ENCODE results near the gene TTLL6.
"Not testable (repeated sequence)": the region's sequence is repeated elsewhere in the genome, so short reads cannot be mapped to it uniquely, and the experiment has no call there.

TTLL6 gene

DNA sequence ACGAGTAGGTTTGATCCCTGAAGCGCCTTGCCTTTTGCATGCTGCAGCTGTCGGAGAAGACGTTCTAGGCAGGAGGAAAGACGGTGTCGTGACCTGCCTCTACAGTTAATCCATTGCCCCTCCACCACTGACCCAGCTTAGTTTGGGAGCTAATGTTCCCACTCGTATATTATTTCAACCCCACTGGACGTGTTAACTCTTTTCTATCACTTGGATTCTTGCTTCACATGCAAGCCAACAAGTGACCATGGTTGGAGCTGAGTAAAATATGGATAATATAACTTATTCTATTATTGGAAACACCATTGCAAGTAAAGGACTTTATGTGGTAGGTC, 14.5 kb upstream of the TTLL6 start:
- peak overlapping the region; percentile 99 for H3K4me3 ChIP-seq (ENCODE audit: low read depth, low read length)
- TF ChIP-seq, protein P1, sequence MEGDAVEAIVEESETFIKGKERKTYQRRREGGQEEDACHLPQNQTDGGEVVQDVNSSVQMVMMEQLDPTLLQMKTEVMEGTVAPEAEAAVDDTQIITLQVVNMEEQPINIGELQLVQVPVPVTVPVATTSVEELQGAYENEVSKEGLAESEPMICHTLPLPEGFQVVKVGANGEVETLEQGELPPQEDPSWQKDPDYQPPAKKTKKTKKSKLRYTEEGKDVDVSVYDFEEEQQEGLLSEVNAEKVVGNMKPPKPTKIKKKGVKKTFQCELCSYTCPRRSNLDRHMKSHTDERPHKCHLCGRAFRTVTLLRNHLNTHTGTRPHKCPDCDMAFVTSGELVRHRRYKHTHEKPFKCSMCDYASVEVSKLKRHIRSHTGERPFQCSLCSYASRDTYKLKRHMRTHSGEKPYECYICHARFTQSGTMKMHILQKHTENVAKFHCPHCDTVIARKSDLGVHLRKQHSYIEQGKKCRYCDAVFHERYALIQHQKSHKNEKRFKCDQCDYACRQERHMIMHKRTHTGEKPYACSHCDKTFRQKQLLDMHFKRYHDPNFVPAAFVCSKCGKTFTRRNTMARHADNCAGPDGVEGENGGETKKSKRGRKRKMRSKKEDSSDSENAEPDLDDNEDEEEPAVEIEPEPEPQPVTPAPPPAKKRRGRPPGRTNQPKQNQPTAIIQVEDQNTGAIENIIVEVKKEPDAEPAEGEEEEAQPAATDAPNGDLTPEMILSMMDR (conservative IDR thresholded peaks at IDR 0.05; ENCODE audit: low read depth, low read length): no peak
- DNase-seq (ENCODE audit: low read depth): no peak

GRCh38 chr17:48830840-48831548, 14.0 kb upstream of the TTLL6 start, which contains the start of gene CALCOCO2:
Gene CALCOCO2, plus strand, starts transcription at chr17:48831035. Its CDS starts 10,673 bp downstream, at chr17:48841708.
- peak within 1 kb of the TSS; percentile 99 for H3K4me3 ChIP-seq (ENCODE audit: low read depth, low read length)
- peak; percentile 94 for DNase-seq (ENCODE audit: low read depth)
- TF ChIP-seq, protein P1 (conservative IDR thresholded peaks at IDR 0.05; ENCODE audit: low read depth, low read length): no peak

- no peak for DNase-seq (ENCODE audit: low read depth)
- H3K4me3 ChIP-seq (ENCODE audit: low read depth, low read length): no peak overlapping the region
- TF ChIP-seq, protein P1 (conservative IDR thresholded peaks at IDR 0.05; ENCODE audit: low read depth, low read length): no peak
These were observed 8.7 kb upstream of the TTLL6 start for GRCh38 chr17:48825446-48826381.

GRCh38 chr17:48820936-48821335, 3.9 kb upstream of the TTLL6 start:
- not testable (repeated sequence) for H3K4me3 ChIP-seq (ENCODE audit: low read depth, low read length); DNase-seq (ENCODE audit: low read depth)

DNA sequence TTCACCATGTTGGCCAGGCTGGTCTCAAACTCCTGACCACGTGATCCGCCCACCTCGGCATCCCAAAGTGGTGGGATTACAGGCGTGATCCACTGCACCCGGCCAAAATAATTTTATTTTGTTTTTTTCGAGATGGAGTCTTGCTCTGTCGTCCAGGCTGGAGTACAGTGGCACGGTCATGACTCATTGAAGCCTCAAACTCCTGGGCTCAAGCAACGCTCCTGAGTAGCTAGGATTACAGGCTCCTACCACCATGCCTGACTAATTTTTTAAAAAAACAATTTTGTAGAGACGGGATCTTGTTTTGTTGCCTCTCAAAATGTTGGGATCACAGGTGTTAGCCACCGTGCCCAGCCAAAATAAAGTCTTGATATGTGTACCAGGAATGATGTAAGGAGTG, 2.4 kb upstream of the TTLL6 start:
- TF ChIP-seq, protein P1 (conservative IDR thresholded peaks at IDR 0.05; ENCODE audit: low read depth, low read length): no peak
- no peak for DNase-seq (ENCODE audit: low read depth)
- no peak overlapping the region for H3K4me3 ChIP-seq (ENCODE audit: low read depth, low read length)

GRCh38 chr17:48818361-48818841, 1.4 kb upstream of the TTLL6 start:
- H3K4me3 ChIP-seq (ENCODE audit: low read depth, low read length): no peak overlapping the region
- no peak for DNase-seq (ENCODE audit: low read depth)
- TF ChIP-seq, protein P1 (conservative IDR thresholded peaks at IDR 0.05; ENCODE audit: low read depth, low read length): no peak

GRCh38 chr17:48816438-48816773, 623 bp downstream of the TTLL6 start:
- H3K4me3 ChIP-seq (ENCODE audit: low read depth, low read length): peak overlapping the region; percentile 52
- TF ChIP-seq, protein P1 (conservative IDR thresholded peaks at IDR 0.05; ENCODE audit: low read depth, low read length): no peak
- no peak for DNase-seq (ENCODE audit: low read depth)

All from choroid plexus epithelial cell (primary cell).